K562 (cell line): Measurements from ENCODE around the gene EFNA5. TPM values are rescaled to one million over a fixed set of nuclear protein-coding genes. Genes with fewer than 3 reads are reported as not detected.

Experiments used
- ATAC-seq: fragments of 200-7000 bp; cut with Tn5 transposase; 3 replicates; pipeline ENCODE4 v1.9.1; 2020; ENCODE audit warnings: moderate library complexity
- BruUV-seq: library from RNA; stranded (reverse); fragments of 400-500 nt; replicated peaks from 2 replicates; lab custom pipeline; 2021; lab: Mats Ljungman, UMichigan
- CTCF ChIA-PET: fragments of 300-600 bp; formaldehyde crosslinking; extraction: SDS; loops from one replicate; lab custom pipeline; 2021; ENCODE audit warnings: low intra/inter-chr PET ratio; lab: Yijun Ruan, JAX
- POLR2A ChIA-PET: fragments of 300-600, 350-650 bp; sonication (Branson Sonifier 250); formaldehyde crosslinking; extraction: SDS; loops from one replicate; lab custom pipeline; 2021; ENCODE audit warnings: antibody characterized with exemption, inconsistent platforms; lab: Yijun Ruan, JAX
- DNase-seq, 4 experiments: peaks; one replicate each; pipeline versions ENCODE4 v3.0.0 to v3.0.0-alpha.2; 2011 to 2018; ENCODE audit warnings: low spot score in 3 of 4, mixed read lengths in 3 of 4; ENCODE audit errors: extremely low read depth in 1 of 4
- FAIRE-seq: peaks from 2 replicates; lab custom pipeline; 2011; peaks lifted over from hg19 to GRCh38; lab: Jason Lieb, UNC
- H2AFZ ChIP-seq: 2 replicates; pipeline ENCODE4 v1.6.0; 2011; ENCODE audit warnings: low read depth, low read length, control low read depth, inconsistent platforms
- H3K27ac ChIP-seq: fragments of 200-600 bp; 3 replicates; pipeline ENCODE4 v1.8.0; 2011; ENCODE audit warnings: low read depth, mild to moderate bottlenecking, control low read depth, inconsistent platforms, low read length, moderate library complexity, mixed read lengths; ENCODE audit errors: extremely low read depth
- H3K27me3 ChIP-seq, 2 experiments: fragments of 300-600 bp in 1 of 2; 2 replicates in 1 of 2; 3 replicates in 1 of 2; pipeline versions ENCODE4 v1.6.0 to v1.8.0; 2011; ENCODE audit warnings: inconsistent platforms in 2 of 2, low read length in 2 of 2, mild to moderate bottlenecking in 1 of 2, mixed read lengths in 1 of 2, moderate library complexity in 1 of 2; ENCODE audit not compliant: control insufficient read depth in 2 of 2, insufficient read depth in 2 of 2
- H3K36me3 ChIP-seq: fragments of 300-600 bp; 3 replicates; pipeline ENCODE4 v1.8.0; 2011; ENCODE audit warnings: mild to moderate bottlenecking, low read length, inconsistent platforms; ENCODE audit not compliant: control insufficient read depth, insufficient read depth
- H3K4me1 ChIP-seq, 2 experiments: fragments of 200-600 bp in 1 of 2; replicated peaks in 1 of 2; 2 replicates in 1 of 2; 3 replicates in 1 of 2; pipeline versions ENCODE4 v1.5.1 to v1.8.0; 2011; ENCODE audit warnings: inconsistent platforms in 2 of 2, low read length in 2 of 2, mild to moderate bottlenecking in 1 of 2, mixed read lengths in 1 of 2, moderate library complexity in 1 of 2; ENCODE audit not compliant: control insufficient read depth in 2 of 2, insufficient read depth in 2 of 2
- H3K4me2 ChIP-seq: 2 replicates; pipeline ENCODE4 v1.6.1; 2011; ENCODE audit warnings: low read length, control low read depth, inconsistent platforms, mixed read lengths; ENCODE audit not compliant: insufficient read depth
- H3K4me3 ChIP-seq: fragments of 200-600 bp; sonication (generic), shearing (Covaris generic); 2 replicates; pipeline ENCODE4 v1.5.1; 2016; ENCODE audit warnings: control low read depth, inconsistent platforms
- H3K79me2 ChIP-seq: fragments of 200-600 bp; 3 replicates; pipeline ENCODE4 v1.8.0; 2011; ENCODE audit warnings: low read length, inconsistent platforms; ENCODE audit not compliant: control insufficient read depth, insufficient read depth
- H3K9ac ChIP-seq, 2 experiments: 2 replicates each; pipeline versions ENCODE4 v1.6.0 to v1.6.1; 2011; ENCODE audit warnings: low read depth in 2 of 2, low read length in 2 of 2, control low read depth in 1 of 2, inconsistent platforms in 1 of 2, mild to moderate bottlenecking in 1 of 2, mixed read lengths in 1 of 2; ENCODE audit not compliant: insufficient read depth in 1 of 2
- H3K9me1 ChIP-seq: one replicate; pipeline ENCODE4 v1.6.0; 2011; ENCODE audit warnings: inconsistent platforms, mild to moderate bottlenecking, low read length, moderate library complexity; ENCODE audit not compliant: control insufficient read depth, insufficient read depth
- H3K9me3 ChIP-seq: replicated peaks from 2 replicates; pipeline ENCODE4 v1.5.1; 2011; ENCODE audit warnings: low read depth, low read length, inconsistent platforms; ENCODE audit not compliant: control insufficient read depth, insufficient read depth
- H4K20me1 ChIP-seq: replicated peaks from 2 replicates; pipeline ENCODE4 v1.6.1; 2011; ENCODE audit warnings: low read length, inconsistent platforms, mixed read lengths; ENCODE audit not compliant: control insufficient read depth, insufficient read depth
- CBX2 ChIP-seq: fragments of 200-600 bp; sonication (generic); IDR thresholded peaks from one replicate; pipeline ENCODE4 v1.6.1; 2012; ENCODE audit warnings: mild to moderate bottlenecking, low read length, inconsistent platforms; ENCODE audit not compliant: insufficient read depth, poor library complexity, severe bottlenecking
- CCAR2 ChIP-seq: fragments of 200-400 bp; formaldehyde crosslinking; IDR thresholded peaks from 2 replicates; pipeline ENCODE4 v1.6.1; 2017; ENCODE audit warnings: mild to moderate bottlenecking, low read depth, low read length
- CSDE1 ChIP-seq, 2 experiments: fragments of 450-650 bp; IDR thresholded peaks; 2 replicates each; pipeline ENCODE4 v1.6.1; 2016; ENCODE audit warnings: mild to moderate bottlenecking in 1 of 2
- ELF2 ChIP-seq: fragments of 250-450 bp; sonication (Bioruptor Pico); IDR thresholded peaks from 2 replicates; pipeline ENCODE4 v1.5.0; 2021; ENCODE audit warnings: mild to moderate bottlenecking
- ELK1 ChIP-seq: sonication (generic); formaldehyde crosslinking; IDR thresholded peaks from 2 replicates; pipeline ENCODE4 v1.8.1; 2022; ENCODE audit warnings: missing genetic modification reagents
- HMG20B ChIP-seq: fragments of 250-450 bp; sonication (Bioruptor Pico); IDR thresholded peaks from 2 replicates; pipeline ENCODE4 v1.5.0; 2021; ENCODE audit warnings: mild to moderate bottlenecking
- MIER1 ChIP-seq: fragments of 450-650 bp; IDR thresholded peaks from 2 replicates; pipeline ENCODE4 v1.6.1; 2016; ENCODE audit warnings: antibody characterized with exemption, mild to moderate bottlenecking, low read depth
- NUFIP1 ChIP-seq: fragments of 450-650 bp; IDR thresholded peaks from 2 replicates; pipeline ENCODE4 v1.6.1; 2018; ENCODE audit not compliant: partially characterized antibody
- RNF219 ChIP-seq: fragments of 250-450 bp; sonication (Bioruptor Pico); IDR thresholded peaks from 2 replicates; pipeline ENCODE4 v1.5.0; 2022; ENCODE audit warnings: mild to moderate bottlenecking
- TCFL5 ChIP-seq: fragments of 250-450 bp; sonication (Bioruptor Pico); conservative IDR thresholded peaks from 2 replicates; pipeline ENCODE4 v1.6.1; 2021; ENCODE audit warnings: mild to moderate bottlenecking, moderate library complexity, matching md5 sums
- TGIF2 ChIP-seq: sonication (generic); formaldehyde crosslinking; IDR thresholded peaks from 2 replicates; pipeline ENCODE4 v1.8.1; 2022; ENCODE audit warnings: mild to moderate bottlenecking, missing genetic modification reagents, moderate library complexity
- XRCC4 ChIP-seq: IDR thresholded peaks from one replicate; pipeline ENCODE4 v1.6.1; 2011; ENCODE audit not compliant: insufficient read depth, insufficient read length; ENCODE audit errors: extremely low read depth
- ZNF408 ChIP-seq: fragments of 250-450 bp; sonication (Bioruptor Pico); IDR thresholded peaks from 2 replicates; pipeline ENCODE4 v1.4.0; 2020; ENCODE audit warnings: low read depth, mild to moderate bottlenecking, moderate library complexity
- ZNF668 ChIP-seq: fragments of 250-450 bp; sonication (Bioruptor Pico); IDR thresholded peaks from 2 replicates; pipeline ENCODE4 v1.8.0; 2022; ENCODE audit warnings: mild to moderate bottlenecking, inconsistent platforms
- WGBS: fragments of 100-300 bp; shearing (Covaris generic); methylation state at CpG from one replicate; pipeline ENCODE4 v1.1.6; 2016; ENCODE audit warnings: low coverage, mixed read lengths; ENCODE audit not compliant: insufficient coverage; ENCODE audit errors: missing lambda C conversion rate; 5-methylcytosine and 5-hydroxymethylcytosine counted together
- in situ Hi-C: fragments of 300-500 bp; cut with MboI; formaldehyde crosslinking; loops from 4 replicates; pipeline ENCODE4 v1.15.0; 2018; ENCODE audit warnings: inconsistent platforms, mixed read lengths
- intact Hi-C: fragments of 100-400 bp; cut with micrococcal nuclease; formaldehyde crosslinking; loops from 2 replicates; pipeline ENCODE4 v1.14.2; 2022
- polyA plus RNA-seq, 8 experiments: library from polyadenylated mRNA; depleted of rRNA in 4 of 8; stranded (reverse) in 5 of 8; unstranded in 3 of 8; fragments of >200 nt; fragmentation: Nextera tagmentation in 2 of 8; fragmentation: Illumina TruSeq in 1 of 8; extraction: Ambion mirVana in 2 of 8; extraction: Trizol in 1 of 8; gene quantifications; 2 replicates each; pipeline versions ENCODE4 v1.2.1 to v1.2.3, GENCODE V29; 2011 to 2014; ENCODE audit warnings: inconsistent platforms in 1 of 8, missing spikeins in 1 of 8
- total RNA-seq, 7 experiments: library from RNA; depleted of rRNA in 6 of 7; stranded (reverse); fragments of >200 nt in 6 of 7; fragmentation: Illumina TruSeq in 2 of 7; extraction: Trizol in 2 of 7; gene quantifications; 2 replicates each; pipeline versions ENCODE4 v1.2.1 to v1.2.3, GENCODE V29; 2011 to 2021; ENCODE audit warnings: low replicate concordance in 1 of 7
- TF ChIP-seq, protein P1 (sequence below): sonication (generic); formaldehyde crosslinking; IDR thresholded peaks from 2 replicates; pipeline ENCODE4 v1.8.0; 2022; ENCODE audit warnings: mild to moderate bottlenecking, missing genetic modification reagents, borderline replicate concordance
- TF ChIP-seq, protein P2 (sequence below): sonication (generic); formaldehyde crosslinking; IDR thresholded peaks from 2 replicates; pipeline ENCODE4 v1.8.1; 2023; ENCODE audit warnings: mild to moderate bottlenecking, missing genetic modification reagents

EFNA5 gene
- total and polyA plus RNA-seq, 9 of the 15 experiments (the other 6 are each of a cell fraction or from before 2014, with no cell fraction given) = 0.20 TPM; not detected in 8

DNA sequence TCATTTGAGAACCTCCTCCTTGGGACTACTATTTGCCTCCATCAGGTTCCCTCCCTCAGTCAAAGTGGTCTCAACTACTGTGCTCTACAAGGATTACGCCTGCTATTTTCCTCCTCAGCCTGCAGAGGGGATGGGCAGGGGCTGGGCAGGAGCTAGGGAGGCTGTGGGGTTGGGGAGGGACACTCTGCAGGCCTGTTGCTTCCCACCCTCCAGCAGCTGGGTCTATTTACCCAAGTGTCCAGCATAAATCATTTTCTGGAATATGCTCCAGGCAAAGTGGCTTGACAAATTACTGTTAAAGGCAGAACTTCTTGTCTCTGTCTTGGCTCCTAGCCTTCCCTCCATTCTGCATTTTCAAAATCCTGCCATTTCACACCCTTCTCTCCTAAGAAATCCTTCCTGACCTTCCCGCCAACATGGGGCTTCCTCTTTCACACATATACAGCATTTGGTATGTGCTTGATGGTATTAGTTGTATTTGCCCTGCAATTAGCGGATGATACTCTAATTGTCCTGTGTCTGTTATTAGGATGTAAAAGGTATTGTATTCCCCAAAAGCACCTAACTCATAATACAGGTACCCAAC is 106.7 kb downstream of the EFNA5 start (continued):
- TF ChIP-seq CBX2 = no peak
- no peak for TF ChIP-seq HMG20B
- no peak for TF ChIP-seq ELF2 (CRISPR knock-in tag)
- TF ChIP-seq ELK1 (CRISPR knock-in tag) = no peak
- TF ChIP-seq ZNF668 (CRISPR knock-in tag) = no peak
- TF ChIP-seq XRCC4 = no peak
- no peak for TF ChIP-seq CSDE1 (IDR thresholded peaks at IDR 0.05)
- TF ChIP-seq, protein P1, sequence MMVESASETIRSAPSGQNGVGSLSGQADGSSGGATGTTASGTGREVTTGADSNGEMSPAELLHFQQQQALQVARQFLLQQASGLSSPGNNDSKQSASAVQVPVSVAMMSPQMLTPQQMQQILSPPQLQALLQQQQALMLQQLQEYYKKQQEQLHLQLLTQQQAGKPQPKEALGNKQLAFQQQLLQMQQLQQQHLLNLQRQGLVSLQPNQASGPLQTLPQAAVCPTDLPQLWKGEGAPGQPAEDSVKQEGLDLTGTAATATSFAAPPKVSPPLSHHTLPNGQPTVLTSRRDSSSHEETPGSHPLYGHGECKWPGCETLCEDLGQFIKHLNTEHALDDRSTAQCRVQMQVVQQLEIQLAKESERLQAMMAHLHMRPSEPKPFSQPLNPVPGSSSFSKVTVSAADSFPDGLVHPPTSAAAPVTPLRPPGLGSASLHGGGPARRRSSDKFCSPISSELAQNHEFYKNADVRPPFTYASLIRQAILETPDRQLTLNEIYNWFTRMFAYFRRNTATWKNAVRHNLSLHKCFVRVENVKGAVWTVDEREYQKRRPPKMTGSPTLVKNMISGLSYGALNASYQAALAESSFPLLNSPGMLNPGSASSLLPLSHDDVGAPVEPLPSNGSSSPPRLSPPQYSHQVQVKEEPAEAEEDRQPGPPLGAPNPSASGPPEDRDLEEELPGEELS (CRISPR knock-in tag) = no peak

DNA sequence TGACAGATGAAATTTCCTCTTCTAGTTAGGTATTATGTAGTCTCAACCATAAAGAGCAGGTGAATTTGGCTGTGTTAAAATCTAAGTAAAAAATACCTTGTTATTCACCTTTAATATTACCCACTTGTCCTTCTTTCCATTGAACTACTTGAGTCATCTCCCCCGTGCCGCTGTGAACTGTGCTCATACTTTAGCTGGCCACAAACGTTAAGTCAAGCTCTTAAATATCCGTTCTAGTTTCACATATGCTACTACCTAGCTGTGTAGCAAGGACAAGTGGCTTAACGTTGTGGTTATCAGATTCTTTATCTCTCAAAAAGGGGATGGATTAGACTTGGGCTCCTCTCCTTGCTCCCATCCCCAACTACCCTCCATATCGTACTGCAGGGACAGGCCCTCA is 110.4 kb downstream of the EFNA5 start:
- H4K20me1 ChIP-seq = no peaks in the 10 kb centered on the region
- in situ Hi-C loops (no loop called here), intact Hi-C loops (no loop called here)
- no peaks in the 10 kb centered on the region for H3K9me3 ChIP-seq
- CTCF ChIA-PET = no interaction called here
- POLR2A ChIA-PET = no interaction called here
- no peaks in the 10 kb centered on the region for H3K9me1 ChIP-seq
- no peaks in the 10 kb centered on the region for H3K27me3 ChIP-seq
- no peak overlapping the region for H2AFZ ChIP-seq
- WGBS = 0% methylated on average over 6 of the region's 6 CpGs
- no peak overlapping the region for H3K9ac ChIP-seq
- H3K4me1 ChIP-seq = no peaks in the 10 kb centered on the region
- H3K36me3 ChIP-seq = no peaks in the 10 kb centered on the region
- no peak overlapping the region for H3K4me3 ChIP-seq
- FAIRE-seq (no peak), ATAC-seq (no peak), DNase-seq (no peak)
- BruUV-seq = no TSS peak
- no peak overlapping the region for H3K4me2 ChIP-seq
- H3K79me2 ChIP-seq = no peaks in the 10 kb centered on the region
- H3K27ac ChIP-seq = no peak overlapping the region
- TF ChIP-seq RNF219 (CRISPR knock-in tag) (no peak), CCAR2 (no peak), NUFIP1 (no peak), ZNF408 (CRISPR knock-in tag) (no peak), TGIF2 (CRISPR knock-in tag) (no peak), TCFL5 (no peak), MIER1 (no peak)
- TF ChIP-seq, protein P2, sequence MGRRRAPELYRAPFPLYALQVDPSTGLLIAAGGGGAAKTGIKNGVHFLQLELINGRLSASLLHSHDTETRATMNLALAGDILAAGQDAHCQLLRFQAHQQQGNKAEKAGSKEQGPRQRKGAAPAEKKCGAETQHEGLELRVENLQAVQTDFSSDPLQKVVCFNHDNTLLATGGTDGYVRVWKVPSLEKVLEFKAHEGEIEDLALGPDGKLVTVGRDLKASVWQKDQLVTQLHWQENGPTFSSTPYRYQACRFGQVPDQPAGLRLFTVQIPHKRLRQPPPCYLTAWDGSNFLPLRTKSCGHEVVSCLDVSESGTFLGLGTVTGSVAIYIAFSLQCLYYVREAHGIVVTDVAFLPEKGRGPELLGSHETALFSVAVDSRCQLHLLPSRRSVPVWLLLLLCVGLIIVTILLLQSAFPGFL (CRISPR knock-in tag) = no peak
